GM19025 (cell line): ENCODE measurements around the gene SMARCAL1.
A peak's percentile ranks its signal among the peaks of the same experiment; 100 is the strongest.
"Not testable (repeated sequence)": the region's sequence is repeated elsewhere in the genome, so short reads cannot be mapped to it uniquely, and the experiment has no call there.

Experiments used
- ATAC-seq: cut with Tn5 transposase; IDR thresholded peaks from one replicate; pipeline ENCODE4 v1.9.1; 2021; ENCODE audit warnings: mild to moderate bottlenecking, low read depth, moderate library complexity; ENCODE audit not compliant: unreplicated experiment

Gene SMARCAL1

GRCh38 chr2:216412022-216412999 lies at the start of gene SMARCAL1:
SMARCAL1 (plus strand) TSS chr2:216412484; CDS start chr2:216414705, 2,221 bp downstream.
- peak; percentile 87 for ATAC-seq

- no peak for ATAC-seq
Observed at GRCh38 chr2:216362730-216363129, 49.6 kb upstream of the SMARCAL1 start.

- no peak for ATAC-seq
Observed at GRCh38 chr2:216363221-216363620, 49.1 kb upstream of the SMARCAL1 start.

GRCh38 chr2:216365518-216365917 lies 46.8 kb upstream of the SMARCAL1 start:
- ATAC-seq: no peak

GRCh38 chr2:216366777-216367471 lies 45.4 kb upstream of the SMARCAL1 start:
- ATAC-seq: no peak

- no peak for ATAC-seq
Observed at GRCh38 chr2:216369821-216370220, 42.5 kb upstream of the SMARCAL1 start.

GRCh38 chr2:216370961-216371712 lies 41.1 kb upstream of the SMARCAL1 start:
- no peak for ATAC-seq

GRCh38 chr2:216371721-216372702 lies 40.3 kb upstream of the SMARCAL1 start, which contains the start of gene MARCHF4:
MARCHF4 (minus strand) TSS chr2:216372483; CDS start chr2:216370260, 2,223 bp downstream.
- ATAC-seq: no peak

- no peak for ATAC-seq
Observed at GRCh38 chr2:216372761-216373291, 39.5 kb upstream of the SMARCAL1 start.

DNA sequence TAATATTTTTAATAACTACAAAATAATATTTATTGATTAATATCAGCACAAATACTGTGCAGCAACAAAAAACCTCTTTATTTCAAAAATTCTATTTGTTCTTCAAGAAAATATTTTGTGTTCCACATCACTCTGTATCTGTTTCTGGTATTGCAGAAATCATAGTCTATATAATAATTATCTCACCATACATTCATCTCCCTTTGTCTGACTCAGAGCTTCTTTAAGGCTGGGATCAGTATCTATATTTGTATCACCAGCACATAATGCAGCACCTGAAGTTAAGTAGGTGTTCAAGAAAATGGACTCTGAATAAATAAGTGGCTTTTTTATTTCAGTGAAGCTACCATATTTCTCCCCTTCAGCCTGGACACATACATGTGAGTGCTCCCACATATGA lies 38.4 kb upstream of the SMARCAL1 start:
- no peak for ATAC-seq

DNA sequence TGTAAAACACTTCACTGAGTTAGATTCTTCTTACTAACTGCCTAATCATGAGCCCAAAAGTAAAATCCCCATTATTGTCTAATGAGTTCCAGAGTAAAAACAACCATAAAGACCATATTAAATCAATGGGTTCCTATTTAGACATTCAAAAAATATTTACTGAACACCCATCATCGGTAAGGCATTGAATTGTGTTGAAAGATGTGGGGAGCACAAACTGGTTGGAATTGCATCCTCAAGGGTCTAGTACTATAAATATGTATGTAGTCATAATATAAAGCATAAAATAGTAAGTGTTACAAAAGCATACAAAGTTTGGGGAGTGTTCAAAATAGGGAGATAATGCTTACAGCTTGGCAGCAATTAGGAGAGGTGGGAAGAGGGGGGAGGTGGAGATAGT lies 37.0 kb upstream of the SMARCAL1 start:
- no peak for ATAC-seq

- ATAC-seq: no peak
Observed at GRCh38 chr2:216379977-216380376, 32.3 kb upstream of the SMARCAL1 start.

- not testable (repeated sequence) for ATAC-seq
Observed at GRCh38 chr2:216384409-216384808, 27.9 kb upstream of the SMARCAL1 start.

DNA sequence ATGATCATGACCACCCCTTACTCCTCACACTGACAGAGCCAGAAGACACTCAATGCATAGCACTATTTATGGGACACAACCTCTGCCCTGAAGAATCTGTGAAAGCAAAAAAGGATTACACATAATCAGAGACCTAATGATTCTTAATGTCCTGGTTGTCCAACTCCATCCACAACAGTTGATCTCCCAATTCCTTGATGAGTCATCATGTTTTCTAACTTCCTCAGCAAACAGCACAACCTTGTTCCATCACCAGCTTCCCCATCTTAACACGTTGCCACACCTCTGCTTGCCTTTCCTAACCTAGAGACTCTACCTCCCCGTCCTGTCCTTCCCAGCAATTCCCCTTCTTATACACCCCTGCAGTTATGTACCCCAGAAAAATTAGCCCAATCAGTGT lies 26.8 kb upstream of the SMARCAL1 start:
- ATAC-seq: no peak

GRCh38 chr2:216387262-216387661 lies 25.0 kb upstream of the SMARCAL1 start:
- ATAC-seq: no peak

GRCh38 chr2:216388046-216388884 lies 24.0 kb upstream of the SMARCAL1 start:
- no peak for ATAC-seq

DNA sequence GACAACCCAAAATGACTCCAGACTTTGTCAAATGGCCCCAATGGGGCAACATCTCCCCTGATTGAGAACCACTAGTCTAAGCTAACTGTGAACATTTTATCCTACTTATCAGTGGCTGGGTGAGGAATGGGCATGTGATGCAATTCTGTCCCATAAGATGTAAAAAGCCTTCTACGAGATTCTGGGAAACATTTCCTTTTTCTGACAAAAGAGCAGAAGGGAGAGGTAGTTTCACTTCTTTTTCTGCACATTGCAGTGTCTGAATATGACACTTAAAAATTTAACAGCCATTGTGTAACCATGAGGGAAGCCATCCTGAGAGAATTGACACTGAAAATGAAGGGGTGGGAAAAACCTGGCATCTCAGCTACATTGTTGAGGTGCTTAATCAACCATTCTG lies 22.7 kb upstream of the SMARCAL1 start:
- no peak for ATAC-seq

GRCh38 chr2:216391401-216391800 lies 20.9 kb upstream of the SMARCAL1 start:
- no peak for ATAC-seq
